Measurements from ENCODE around the gene CD84.

GRCh38 chr1:160548183-160548582 lies 31.1 kb downstream of the CD84 start:
- TF ChIP-seq CTCF (conservative IDR thresholded peaks at IDR 0.05; ENCODE audit: low read length) = no peak
- no peak for TF ChIP-seq EZH2phosphoT487 (IDR thresholded peaks at IDR 0.05; ENCODE audit: borderline replicate concordance, low read depth, low read length)

Data from OCI-LY7 (cell line).